CD14-positive monocyte (primary cell): Measurements from ENCODE around the gene VWA5B1. TPM values are rescaled to one million over a fixed set of nuclear protein-coding genes. Genes with fewer than 3 reads are reported as not detected.

Experiments used
- DNase-seq, 3 donors: peaks; one replicate each; pipeline ENCODE4 v3.0.0-alpha.2; 2011 to 2022
- H2AFZ ChIP-seq: 2 replicates; pipeline ENCODE4 v1.6.0; 2012; ENCODE audit warnings: mild to moderate bottlenecking, low read depth, low read length, inconsistent platforms; ENCODE audit not compliant: insufficient read depth, poor library complexity, severe bottlenecking
- H3K27ac ChIP-seq, 2 donors: 1 replicate in 1 of 2; 2 replicates in 1 of 2; pipeline ENCODE4 v1.5.1; 2012 to 2013; ENCODE audit warnings: low read length in 2 of 2, control low read depth in 1 of 2, inconsistent platforms in 1 of 2, low read depth in 1 of 2, mild to moderate bottlenecking in 1 of 2
- H3K27me3 ChIP-seq, 2 donors: one replicate each; pipeline versions ENCODE4 v1.6.0 to v1.6.1; 2011 to 2013; ENCODE audit warnings: low read length in 2 of 2; ENCODE audit not compliant: control insufficient read depth in 2 of 2, insufficient read depth in 2 of 2
- H3K36me3 ChIP-seq, 2 donors: replicated peaks in 1 of 2; 1 replicate in 1 of 2; 2 replicates in 1 of 2; pipeline versions ENCODE4 v1.5.1 to v1.6.1; 2012 to 2013; ENCODE audit warnings: low read length in 2 of 2, control low read depth in 1 of 2, inconsistent platforms in 1 of 2, mild to moderate bottlenecking in 1 of 2; ENCODE audit not compliant: insufficient read depth in 2 of 2, control insufficient read depth in 1 of 2
- H3K4me1 ChIP-seq, 2 donors: 1 replicate in 1 of 2; 2 replicates in 1 of 2; pipeline versions ENCODE4 v1.5.1 to v1.6.1; 2012 to 2013; ENCODE audit warnings: low read length in 2 of 2, control low read depth in 1 of 2, inconsistent platforms in 1 of 2, mild to moderate bottlenecking in 1 of 2, moderate library complexity in 1 of 2; ENCODE audit not compliant: insufficient read depth in 2 of 2, control insufficient read depth in 1 of 2
- H3K4me2 ChIP-seq: replicated peaks from 2 replicates; pipeline ENCODE3; 2012; ENCODE audit warnings: low read length, moderate library complexity, mild to moderate bottlenecking; ENCODE audit not compliant: poor library complexity, severe bottlenecking; ENCODE audit errors: extremely low read depth
- H3K4me3 ChIP-seq, 3 experiments: fragments of 200-600 bp in 1 of 3; sonication (generic) in 1 of 3; replicated peaks in 1 of 3; 1 replicate in 2 of 3; 2 replicates in 1 of 3; pipeline ENCODE4 v1.5.1; 2011 to 2013; ENCODE audit warnings: low read length in 3 of 3, mild to moderate bottlenecking in 3 of 3, control low read depth in 2 of 3, low read depth in 2 of 3, inconsistent platforms in 1 of 3, moderate library complexity in 1 of 3
- H3K79me2 ChIP-seq: 2 replicates; pipeline ENCODE4 v1.6.0; 2012; ENCODE audit warnings: mild to moderate bottlenecking, control low read depth, inconsistent platforms, low read length, moderate library complexity; ENCODE audit not compliant: insufficient read depth
- H3K9ac ChIP-seq: 2 replicates; pipeline ENCODE4 v1.6.0; 2017; ENCODE audit warnings: low read length, mild to moderate bottlenecking; ENCODE audit not compliant: insufficient read depth, poor library complexity, severe bottlenecking
- H3K9me3 ChIP-seq, 2 donors: replicated peaks in 1 of 2; 1 replicate in 1 of 2; 2 replicates in 1 of 2; pipeline versions ENCODE4 v1.5.1 to v1.6.1; 2012 to 2013; ENCODE audit warnings: low read length in 2 of 2, control low read depth in 1 of 2; ENCODE audit not compliant: control insufficient read depth in 1 of 2, insufficient read depth in 1 of 2
- H4K20me1 ChIP-seq: 2 replicates; pipeline ENCODE4 v1.6.0; 2012; ENCODE audit warnings: mild to moderate bottlenecking, low read length, control low read depth, moderate library complexity; ENCODE audit not compliant: insufficient read depth
- H3K27ac Mint-ChIP-seq, 7 donors: one replicate each; pipeline ENCODE4 v1.8.0; 2020; ENCODE audit warnings: mild to moderate bottlenecking in 7 of 7, mixed read lengths in 7 of 7, moderate library complexity in 6 of 7, inconsistent platforms in 2 of 7
- H3K27me3 Mint-ChIP-seq, 3 donors: one replicate each; pipeline ENCODE4 v1.8.0; 2021 to 2022; ENCODE audit warnings: low read depth in 3 of 3, mild to moderate bottlenecking in 3 of 3, mixed read lengths in 3 of 3, moderate library complexity in 3 of 3, inconsistent platforms in 1 of 3
- H3K36me3 Mint-ChIP-seq, 2 donors: one replicate each; pipeline ENCODE4 v1.8.0; 2020; ENCODE audit warnings: mixed read lengths in 2 of 2, inconsistent platforms in 1 of 2, mild to moderate bottlenecking in 1 of 2
- H3K4me1 Mint-ChIP-seq: one replicate; pipeline ENCODE4 v1.8.0; 2020; ENCODE audit warnings: mild to moderate bottlenecking, mixed read lengths
- H3K4me3 Mint-ChIP-seq, 2 donors: one replicate each; pipeline ENCODE4 v1.8.0; 2020; ENCODE audit warnings: mild to moderate bottlenecking in 2 of 2, mixed read lengths in 2 of 2, moderate library complexity in 1 of 2
- H3K9me3 Mint-ChIP-seq, 7 donors: one replicate each; pipeline ENCODE4 v1.8.0; 2020 to 2022; ENCODE audit warnings: mixed read lengths in 7 of 7, mild to moderate bottlenecking in 6 of 7, moderate library complexity in 6 of 7, inconsistent platforms in 2 of 7
- CTCF ChIP-seq: fragments of 200-600 bp; IDR thresholded peaks from one replicate; pipeline ENCODE4 v1.8.0; 2022; ENCODE audit warnings: antibody characterized with exemption, mild to moderate bottlenecking
- WGBS: methylation state at CpG from one replicate; pipeline ENCODE4 v1.1.5; 2013; ENCODE audit warnings: missing lambda C conversion rate; ENCODE audit not compliant: insufficient coverage; 5-methylcytosine and 5-hydroxymethylcytosine counted together
- intact Hi-C, 2 donors: fragments of 100-400 bp; cut with micrococcal nuclease; formaldehyde crosslinking; loops; one replicate each; pipeline versions ENCODE4 v1.15.0 to v1.15.1; 2023
- polyA plus RNA-seq, 3 donors: library from polyadenylated mRNA; depleted of rRNA in 1 of 3; unstranded in 2 of 3; stranded (reverse) in 1 of 3; fragments of 300-500 nt in 2 of 3; fragments of >200 nt in 1 of 3; fragmentation: Illumina TruSeq in 2 of 3; gene quantifications; 1 replicate in 2 of 3; 2 replicates in 1 of 3; pipeline ENCODE4 v1.2.3, GENCODE V29; 2012 to 2021

The VWA5B1 gene
- polyA plus RNA-seq, 3 donors = not detected

- H4K20me1 ChIP-seq = no peaks in the 10 kb centered on the region
- no peaks in the 10 kb centered on the region for H3K4me1 ChIP-seq
- no peak overlapping the region for H3K4me3 ChIP-seq
- no peak overlapping the region for H2AFZ ChIP-seq
- H3K9ac ChIP-seq = no peak overlapping the region
- peaks cover 0 to 5% of the 10 kb centered on the region in 2 donors for H3K27me3 ChIP-seq
- Mint-ChIP-seq H3K27me3 (peaks cover 10 to 21% (median 16%) of the 10 kb centered on the region in 3 donors), H3K4me3 (no peak overlapping the region), H3K36me3 (no peaks in the 10 kb centered on the region), H3K9me3 (no peaks in the 10 kb centered on the region), H3K27ac (no peak overlapping the region), H3K4me1 (no peaks in the 10 kb centered on the region)
- no peaks in the 10 kb centered on the region for H3K79me2 ChIP-seq
- H3K36me3 ChIP-seq = no peaks in the 10 kb centered on the region
- no peak overlapping the region for H3K27ac ChIP-seq
- TF ChIP-seq CTCF = no peak
- H3K4me2 ChIP-seq = no peak overlapping the region
- intact Hi-C loops = no loop called here
- no peak for DNase-seq
- no peaks in the 10 kb centered on the region for H3K9me3 ChIP-seq
- WGBS = 93% methylated on average over 8 of the region's 14 CpGs
These were observed 27.8 kb downstream of the VWA5B1 start for GRCh38 chr1:20318521-20318920.

GRCh38 chr1:20318971-20319370 is 28.3 kb downstream of the VWA5B1 start:
- H3K4me3 Mint-ChIP-seq = no peak overlapping the region
- no peak overlapping the region for H3K4me3 ChIP-seq

More at GRCh38 chr1:20318971-20319370, 28.3 kb downstream of the VWA5B1 start:
- Histone ChIP-seq H2AFZ (no peak overlapping the region), H3K4me1 (no peaks in the 10 kb centered on the region), H3K27ac (no peak overlapping the region), H3K36me3 (no peaks in the 10 kb centered on the region), H3K9ac (no peak overlapping the region), H3K27me3 (peaks cover 0 to 7% of the 10 kb centered on the region in 2 donors), H4K20me1 (no peaks in the 10 kb centered on the region), H3K79me2 (no peaks in the 10 kb centered on the region), H3K9me3 (no peaks in the 10 kb centered on the region), H3K4me2 (no peak overlapping the region)
- TF ChIP-seq CTCF = no peak
- Mint-ChIP-seq H3K9me3 (no peaks in the 10 kb centered on the region), H3K4me1 (no peaks in the 10 kb centered on the region), H3K36me3 (no peaks in the 10 kb centered on the region), H3K27ac (no peak overlapping the region), H3K27me3 (peaks cover 10 to 23% (median 13%) of the 10 kb centered on the region in 3 donors)
- intact Hi-C loops = no loop called here
- WGBS = 92% methylated on average over 2 of the region's 4 CpGs
- no peak for DNase-seq
